Gastrocnemius medialis (tissue), 4 donors: ENCODE measurements around the gene DAB2IP. TPM values are rescaled to one million over a fixed set of nuclear protein-coding genes. Genes with fewer than 3 reads are reported as not detected.
A peak's percentile ranks its signal among the peaks of the same experiment; 100 is the strongest.
"Not testable (repeated sequence)": the region's sequence is repeated elsewhere in the genome, so short reads cannot be mapped to it uniquely, and the experiment has no call there.

ENCODE experiments used
- ATAC-seq, 2 donors: fragments of 150-250 bp; one replicate each; pipeline ENCODE4 v1.9.1; 2016
- DNase-seq, 2 donors: peaks; one replicate each; pipeline ENCODE4 v3.0.0-alpha.2; 2019
- H3K27ac ChIP-seq, 4 donors: fragments of 200-600 bp; sonication (generic); 1 replicate in 1 of 4; 2 replicates in 3 of 4; pipeline ENCODE4 v1.5.1; 2016 to 2018; ENCODE audit warnings: mild to moderate bottlenecking in 2 of 4, moderate library complexity in 1 of 4
- H3K27me3 ChIP-seq, 3 donors: fragments of 200-600 bp; sonication (generic) in 2 of 3; 1 replicate in 1 of 3; 2 replicates in 2 of 3; pipeline versions ENCODE4 v1.5.1 to v1.6.0; 2016 to 2019; ENCODE audit warnings: mild to moderate bottlenecking in 1 of 3, moderate library complexity in 1 of 3
- H3K36me3 ChIP-seq, 2 donors: fragments of 200-600 bp; sonication (generic) in 1 of 2; one replicate each; pipeline ENCODE4 v1.5.1; 2017 to 2018
- H3K4me1 ChIP-seq, 2 donors: fragments of 200-600 bp; sonication (generic) in 1 of 2; one replicate each; pipeline ENCODE4 v1.5.1; 2016 to 2017; ENCODE audit warnings: mild to moderate bottlenecking in 2 of 2
- H3K4me3 ChIP-seq, 4 donors: fragments of 200-600 bp; sonication (generic) in 3 of 4; 1 replicate in 1 of 4; 2 replicates in 3 of 4; pipeline ENCODE4 v1.5.1; 2016 to 2019; ENCODE audit warnings: mild to moderate bottlenecking in 2 of 4
- H3K9me3 ChIP-seq, 3 donors: fragments of 200-600 bp; sonication (generic) in 2 of 3; 1 replicate in 1 of 3; 2 replicates in 2 of 3; pipeline ENCODE4 v1.5.1; 2016 to 2019
- POLR2A ChIP-seq, 2 donors: fragments of 450-650 bp; IDR thresholded peaks; one replicate each; pipeline ENCODE4 v1.6.1; 2017; ENCODE audit warnings: antibody characterized with exemption in 2 of 2, mild to moderate bottlenecking in 2 of 2, moderate library complexity in 2 of 2
- in situ Hi-C, 4 donors: fragments of 200-750 bp; cut with MboI; loops; one replicate each; pipeline versions ENCODE4 v1.15.0 to v1.8.0; 2017; ENCODE audit warnings: low sequenced_read_pairs in 4 of 4
- intact Hi-C: fragments of 100-400 bp; cut with DNase I; formaldehyde crosslinking; loops from one replicate; pipeline ENCODE4 v1.15.1; 2023; ENCODE audit warnings: low total_unique reads
- total RNA-seq, 4 donors: library from RNA; depleted of rRNA; stranded (reverse); fragments of >200 nt; gene quantifications; one replicate each; pipeline versions ENCODE4 v1.1.0 to v1.2.3, GENCODE V29; 2016
- TF ChIP-seq, protein P1 (sequence below), 5 experiments: fragments of 450-650 bp in 3 of 5; fragments of 200-600 bp in 2 of 5; sonication (generic) in 2 of 5; IDR thresholded peaks in 4 of 5; conservative IDR thresholded peaks in 1 of 5; 1 replicate in 4 of 5; 2 replicates in 1 of 5; pipeline ENCODE4 v1.5.1; 2016 to 2019; ENCODE audit warnings: antibody characterized with exemption in 5 of 5, mild to moderate bottlenecking in 3 of 5, moderate library complexity in 3 of 5

Gene DAB2IP
- total RNA-seq, 4 donors from 2014 or later = 22.7 to 68.2 (median 37.4) TPM

DNA sequence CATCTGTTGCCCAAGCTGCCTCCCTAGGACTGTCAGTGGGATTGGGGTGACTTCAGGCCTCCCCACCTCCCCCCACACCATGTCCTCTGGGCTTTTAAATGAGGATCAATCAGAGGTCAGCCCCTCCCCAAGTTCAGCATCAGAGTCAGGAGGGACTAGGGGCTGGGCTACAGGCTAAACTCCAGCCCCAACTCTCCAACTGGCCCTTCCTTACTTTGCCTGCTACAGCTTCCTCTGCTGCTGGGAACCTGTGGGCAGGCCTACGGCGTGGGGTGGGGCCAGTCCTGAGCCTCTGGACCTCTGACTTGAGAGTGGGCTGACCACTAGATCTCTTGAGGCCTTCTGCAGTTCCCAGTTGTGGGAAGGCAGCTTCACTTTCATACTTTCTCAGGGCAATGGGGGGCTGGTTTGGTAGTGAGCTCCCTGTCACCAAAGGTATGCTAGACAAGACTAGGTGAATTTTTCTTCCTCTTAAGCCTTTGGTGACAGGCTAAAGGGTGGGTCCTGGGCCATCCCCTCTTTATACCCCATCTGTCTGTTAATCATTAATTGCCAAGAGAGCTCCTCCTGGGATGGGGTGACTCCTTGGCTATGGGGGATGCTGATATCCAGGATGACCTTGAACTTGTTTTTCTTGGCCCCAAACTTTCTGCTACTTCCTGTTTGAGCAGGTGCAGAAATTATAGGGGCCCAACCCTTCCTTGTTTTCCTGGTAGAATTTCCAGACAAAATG, 10.8 kb upstream of the DAB2IP start:
- H3K27ac ChIP-seq = peak overlapping the region; percentile 47 to 69 (median 60)

DNA sequence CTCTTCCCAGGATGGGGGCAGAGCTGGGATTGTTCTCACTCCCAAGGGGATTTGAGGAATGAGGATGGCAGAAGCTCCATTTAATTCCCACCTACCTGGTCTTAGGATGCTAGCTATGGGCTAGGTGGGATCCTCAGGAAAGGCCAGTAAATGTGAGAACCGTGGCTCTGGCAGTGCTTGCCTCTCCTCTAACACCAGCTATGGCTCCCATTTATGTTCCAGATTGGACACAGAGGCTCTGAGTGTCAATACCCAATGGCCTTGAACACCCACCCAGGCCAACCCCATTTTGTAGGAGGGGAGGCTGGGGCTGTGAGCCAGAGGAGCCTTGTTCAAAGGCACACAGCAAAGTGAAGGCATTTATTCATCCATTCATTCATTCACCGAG, 10.2 kb upstream of the DAB2IP start:
- H3K9me3 ChIP-seq = no peaks in the 10 kb centered on the region
- intact Hi-C loops = loop anchor here (2.0 kb wide), 1 partner anchor 46 kb away; no protein-coding TSS in a partner anchor
- peaks cover 67% of the 10 kb centered on the region in 2 donors for H3K4me1 ChIP-seq
- peak overlapping the region; percentile 47 to 69 (median 60) for H3K27ac ChIP-seq
- no peak for TF ChIP-seq POLR2A (IDR thresholded peaks at IDR 0.05)
- TF ChIP-seq, protein P1, sequence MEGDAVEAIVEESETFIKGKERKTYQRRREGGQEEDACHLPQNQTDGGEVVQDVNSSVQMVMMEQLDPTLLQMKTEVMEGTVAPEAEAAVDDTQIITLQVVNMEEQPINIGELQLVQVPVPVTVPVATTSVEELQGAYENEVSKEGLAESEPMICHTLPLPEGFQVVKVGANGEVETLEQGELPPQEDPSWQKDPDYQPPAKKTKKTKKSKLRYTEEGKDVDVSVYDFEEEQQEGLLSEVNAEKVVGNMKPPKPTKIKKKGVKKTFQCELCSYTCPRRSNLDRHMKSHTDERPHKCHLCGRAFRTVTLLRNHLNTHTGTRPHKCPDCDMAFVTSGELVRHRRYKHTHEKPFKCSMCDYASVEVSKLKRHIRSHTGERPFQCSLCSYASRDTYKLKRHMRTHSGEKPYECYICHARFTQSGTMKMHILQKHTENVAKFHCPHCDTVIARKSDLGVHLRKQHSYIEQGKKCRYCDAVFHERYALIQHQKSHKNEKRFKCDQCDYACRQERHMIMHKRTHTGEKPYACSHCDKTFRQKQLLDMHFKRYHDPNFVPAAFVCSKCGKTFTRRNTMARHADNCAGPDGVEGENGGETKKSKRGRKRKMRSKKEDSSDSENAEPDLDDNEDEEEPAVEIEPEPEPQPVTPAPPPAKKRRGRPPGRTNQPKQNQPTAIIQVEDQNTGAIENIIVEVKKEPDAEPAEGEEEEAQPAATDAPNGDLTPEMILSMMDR (IDR thresholded peaks at IDR 0.05 in 4 of 5, conservative IDR thresholded peaks at IDR 0.05 in 1 of 5) = no peak
- ATAC-seq (no peak), DNase-seq (no peak)
- H3K27me3 ChIP-seq = no peaks in the 10 kb centered on the region
- in situ Hi-C loops = no loop called here
- H3K4me3 ChIP-seq = no peak overlapping the region
- no peaks in the 10 kb centered on the region for H3K36me3 ChIP-seq

More for the DNA sequence above, 10.8 kb upstream of the DAB2IP start:
- no peak overlapping the region for H3K4me3 ChIP-seq
- peak in 1 of 2 donors; percentile 1 for ATAC-seq
- intact Hi-C loops = loop anchor here (2.0 kb wide), 1 partner anchor 46 kb away; no protein-coding TSS in a partner anchor
- peaks cover 68 to 72% of the 10 kb centered on the region in 2 donors for H3K4me1 ChIP-seq
- DNase-seq = no peak
- in situ Hi-C loops = no loop called here
- H3K36me3 ChIP-seq = no peaks in the 10 kb centered on the region
- no peaks in the 10 kb centered on the region for H3K9me3 ChIP-seq
- H3K27me3 ChIP-seq = no peaks in the 10 kb centered on the region
- TF ChIP-seq, protein P1 (IDR thresholded peaks at IDR 0.05 in 4 of 5, conservative IDR thresholded peaks at IDR 0.05 in 1 of 5) = no peak
- TF ChIP-seq POLR2A (IDR thresholded peaks at IDR 0.05) = no peak

- Histone ChIP-seq H3K4me1 (peaks cover 53 to 56% of the 10 kb centered on the region in 2 donors), H3K27me3 (no peaks in the 10 kb centered on the region), H3K4me3 (no peak overlapping the region), H3K36me3 (no peaks in the 10 kb centered on the region), H3K27ac (peak overlapping the region in 1 of 4 donors; percentile 21), H3K9me3 (no peaks in the 10 kb centered on the region)
- ATAC-seq = no peak
- TF ChIP-seq, protein P1 (IDR thresholded peaks at IDR 0.05 in 4 of 5, conservative IDR thresholded peaks at IDR 0.05 in 1 of 5) = no peak
- TF ChIP-seq POLR2A (IDR thresholded peaks at IDR 0.05) = no peak
- no peak for DNase-seq
- in situ Hi-C loops (no loop called here), intact Hi-C loops (no loop called here)
These were observed 8.7 kb upstream of the DAB2IP start for GRCh38 chr9:121642758-121643157.

- in situ Hi-C loops = no loop called here
- Histone ChIP-seq H3K9me3 (no peaks in the 10 kb centered on the region), H3K27ac (no peak overlapping the region), H3K4me3 (no peak overlapping the region), H3K27me3 (no peaks in the 10 kb centered on the region), H3K36me3 (no peaks in the 10 kb centered on the region), H3K4me1 (peaks cover 46 to 49% of the 10 kb centered on the region in 2 donors)
- no peak for ATAC-seq
- intact Hi-C loops = no loop called here
- TF ChIP-seq, protein P1 (IDR thresholded peaks at IDR 0.05 in 4 of 5, conservative IDR thresholded peaks at IDR 0.05 in 1 of 5) = no peak
- no peak for TF ChIP-seq POLR2A (IDR thresholded peaks at IDR 0.05)
- DNase-seq = no peak
These were observed 8.0 kb upstream of the DAB2IP start for GRCh38 chr9:121643473-121643872.

DNA sequence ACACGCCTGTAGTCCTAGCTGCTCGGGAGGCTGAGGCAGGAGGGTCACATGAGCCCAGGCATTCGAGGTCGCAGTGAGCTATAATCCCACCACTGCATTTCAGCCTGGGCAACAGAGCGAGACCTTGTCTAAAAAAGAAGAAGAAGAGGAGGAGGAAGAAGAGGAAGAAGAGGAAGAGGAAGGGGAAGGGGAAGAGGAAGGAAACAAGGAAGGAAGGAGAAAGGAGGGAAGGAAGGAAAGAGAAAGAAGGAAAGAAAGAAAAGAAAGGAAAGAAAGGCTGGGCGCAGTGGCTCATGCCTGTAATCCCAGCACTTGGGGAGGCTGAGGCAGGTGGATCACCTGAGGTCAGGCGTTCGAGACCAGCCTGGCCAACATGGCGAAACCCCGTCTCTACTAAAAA, 7.4 kb upstream of the DAB2IP start:
- H3K4me1 ChIP-seq = peaks cover 40 to 43% of the 10 kb centered on the region in 2 donors
- H3K9me3 ChIP-seq, H3K27ac ChIP-seq, H3K36me3 ChIP-seq, ATAC-seq, in situ Hi-C loops, H3K27me3 ChIP-seq, H3K4me3 ChIP-seq, intact Hi-C loops, DNase-seq: not testable (repeated sequence)
